Natural killer cell (primary cell): ENCODE data around the gene KDM4F. TPM values are rescaled to one million over a fixed set of nuclear protein-coding genes. Genes with fewer than 3 reads are reported as not detected.

Experiments
- ATAC-seq, 3 donors: fragments of 150-1000 bp in 2 of 3; fragments of 200-7000 bp in 1 of 3; cut with Tn5 transposase; 1 replicate in 1 of 3; 2 replicates in 2 of 3; pipeline ENCODE4 v1.10.0; 2021; ENCODE audit warnings: mild to moderate bottlenecking in 2 of 3, moderate library complexity in 2 of 3
- DNase-seq, 2 donors: peaks; one replicate each; pipeline versions ENCODE4 v3.0.0 to v3.0.0-alpha.2; 2013 to 2021; ENCODE audit warnings: mixed read lengths in 1 of 2
- H3K27ac ChIP-seq: one replicate; pipeline ENCODE4 v1.5.1; 2013; ENCODE audit warnings: mild to moderate bottlenecking, low read length
- H3K27me3 ChIP-seq: one replicate; pipeline ENCODE4 v1.6.1; 2013; ENCODE audit warnings: low read length; ENCODE audit not compliant: control insufficient read depth, insufficient read depth
- H3K36me3 ChIP-seq: one replicate; pipeline ENCODE4 v1.6.1; 2013; ENCODE audit warnings: low read length; ENCODE audit not compliant: control insufficient read depth, insufficient read depth
- H3K4me1 ChIP-seq: one replicate; pipeline ENCODE4 v1.6.1; 2013; ENCODE audit warnings: low read length; ENCODE audit not compliant: control insufficient read depth, insufficient read depth
- H3K4me3 ChIP-seq: one replicate; pipeline ENCODE4 v1.5.1; 2013; ENCODE audit warnings: low read length
- H3K9me3 ChIP-seq: one replicate; pipeline ENCODE4 v1.6.1; 2013; ENCODE audit warnings: low read length; ENCODE audit not compliant: control insufficient read depth, insufficient read depth
- H3K27ac Mint-ChIP-seq, 2 donors: one replicate each; pipeline ENCODE4 v1.8.0; 2022; ENCODE audit warnings: mild to moderate bottlenecking in 2 of 2, mixed read lengths in 2 of 2, moderate library complexity in 1 of 2
- H3K27me3 Mint-ChIP-seq, 2 donors: one replicate each; pipeline ENCODE4 v1.8.0; 2022; ENCODE audit warnings: low read depth in 2 of 2, mixed read lengths in 2 of 2
- H3K36me3 Mint-ChIP-seq: one replicate; pipeline ENCODE4 v1.8.0; 2022; ENCODE audit warnings: mixed read lengths
- H3K4me1 Mint-ChIP-seq, 2 donors: one replicate each; pipeline ENCODE4 v1.8.0; 2022; ENCODE audit warnings: mixed read lengths in 2 of 2
- H3K4me3 Mint-ChIP-seq: one replicate; pipeline ENCODE4 v1.8.0; 2022; ENCODE audit warnings: mild to moderate bottlenecking, moderate library complexity, mixed read lengths
- H3K9me3 Mint-ChIP-seq, 2 donors: one replicate each; pipeline ENCODE4 v1.8.0; 2022; ENCODE audit warnings: mixed read lengths in 2 of 2
- CTCF ChIP-seq: fragments of 200-600 bp; IDR thresholded peaks from one replicate; pipeline ENCODE4 v1.8.0; 2022; ENCODE audit warnings: antibody characterized with exemption
- WGBS: methylation state at CpG from one replicate; pipeline ENCODE4 v1.1.7; 2013; ENCODE audit warnings: missing lambda C conversion rate; ENCODE audit not compliant: insufficient coverage; 5-methylcytosine and 5-hydroxymethylcytosine counted together
- intact Hi-C: fragments of 100-400 bp; cut with micrococcal nuclease; formaldehyde crosslinking; loops from one replicate; pipeline ENCODE4 v1.14.2; 2022
- total RNA-seq, 4 donors: library from RNA; stranded (reverse); fragments of 120-200 nt in 1 of 4; gene quantifications; one replicate each; pipeline versions ENCODE4 v1.2.3 to v1.2.4, GENCODE V29; 2013 to 2022

Gene KDM4F
- total RNA-seq, 3 donors from 2014 or later (not counting 1 experiment from before 2014, with no cell fraction given), result not detected

DNA sequence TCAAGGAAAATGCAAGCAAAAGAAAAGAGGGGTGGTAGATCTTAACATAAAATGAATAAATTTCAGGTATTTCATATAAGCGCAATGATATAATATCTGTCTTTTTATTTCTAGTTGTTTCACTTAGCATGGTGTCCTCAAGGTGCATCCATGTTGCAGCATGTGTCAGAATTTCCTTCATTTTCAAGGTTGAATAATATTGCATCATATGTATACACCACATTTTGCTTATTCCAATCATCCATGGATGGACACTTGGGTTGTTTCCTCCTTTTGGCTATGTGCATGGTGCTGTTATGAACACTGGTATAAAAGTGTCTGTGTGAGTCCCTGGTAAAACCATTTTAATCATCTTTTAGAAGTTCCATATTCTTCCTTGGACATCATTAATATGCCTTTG is 7.0 kb upstream of the KDM4F start:
- Mint-ChIP-seq H3K27ac (no peak overlapping the region), H3K36me3 (no peaks in the 10 kb centered on the region)
- ATAC-seq, result no peak

GRCh38 chr11:95042906-95043305 is 6.3 kb upstream of the KDM4F start:
- DNase-seq, result no peak
- intact Hi-C loops, result no loop called here

More for the DNA sequence above, 7.0 kb upstream of the KDM4F start:
- Histone ChIP-seq H3K9me3 (no peaks in the 10 kb centered on the region), H3K4me1 (no peaks in the 10 kb centered on the region), H3K36me3 (no peaks in the 10 kb centered on the region), H3K27me3 (peaks cover 8% of the 10 kb centered on the region), H3K27ac (no peak overlapping the region), H3K4me3 (no peak overlapping the region)
- no peak for DNase-seq
- Mint-ChIP-seq H3K4me1 (peaks cover 0 to 5% of the 10 kb centered on the region in 2 donors), H3K27me3 (peaks cover 19 to 62% of the 10 kb centered on the region in 2 donors), H3K9me3 (no peaks in the 10 kb centered on the region), H3K4me3 (no peak overlapping the region)
- 80% methylated on average over 1 of the region's 1 CpG for WGBS
- intact Hi-C loops, result no loop called here
- no peak for TF ChIP-seq CTCF

GRCh38 chr11:95044010-95044409 is 5.2 kb upstream of the KDM4F start:
- no peak for TF ChIP-seq CTCF
- Histone ChIP-seq H3K9me3 (no peaks in the 10 kb centered on the region), H3K4me1 (no peaks in the 10 kb centered on the region), H3K4me3 (no peak overlapping the region), H3K27ac (no peak overlapping the region), H3K27me3 (peaks cover 3% of the 10 kb centered on the region), H3K36me3 (no peaks in the 10 kb centered on the region)
- H3K27me3 Mint-ChIP-seq, result peaks cover 11 to 64% of the 10 kb centered on the region in 2 donors
- no peaks in the 10 kb centered on the region for H3K36me3 Mint-ChIP-seq
- intact Hi-C loops, result no loop called here
- DNase-seq (no peak), ATAC-seq (no peak)
- WGBS, result 89% methylated on average over 4 of the region's 4 CpGs
- H3K4me1 Mint-ChIP-seq, result no peaks in the 10 kb centered on the region
- H3K9me3 Mint-ChIP-seq, result no peaks in the 10 kb centered on the region
- no peak overlapping the region for H3K27ac Mint-ChIP-seq
- no peak overlapping the region for H3K4me3 Mint-ChIP-seq

More at GRCh38 chr11:95042906-95043305, 6.3 kb upstream of the KDM4F start:
- no peak overlapping the region for H3K4me3 Mint-ChIP-seq
- H3K4me3 ChIP-seq, result no peak overlapping the region
- no peak overlapping the region for H3K27ac ChIP-seq
- ATAC-seq, result no peak
- H3K27me3 Mint-ChIP-seq, result peaks cover 19 to 64% of the 10 kb centered on the region in 2 donors
- WGBS, result 92% methylated on average over 3 of the region's 3 CpGs
- no peaks in the 10 kb centered on the region for H3K4me1 ChIP-seq
- no peaks in the 10 kb centered on the region for H3K36me3 ChIP-seq
- peaks cover 0 to 5% of the 10 kb centered on the region in 2 donors for H3K4me1 Mint-ChIP-seq
- no peaks in the 10 kb centered on the region for H3K9me3 ChIP-seq
- H3K27ac Mint-ChIP-seq, result no peak overlapping the region
- TF ChIP-seq CTCF, result no peak
- no peaks in the 10 kb centered on the region for H3K36me3 Mint-ChIP-seq
- no peaks in the 10 kb centered on the region for H3K9me3 Mint-ChIP-seq
- H3K27me3 ChIP-seq, result peaks cover 8% of the 10 kb centered on the region

DNA sequence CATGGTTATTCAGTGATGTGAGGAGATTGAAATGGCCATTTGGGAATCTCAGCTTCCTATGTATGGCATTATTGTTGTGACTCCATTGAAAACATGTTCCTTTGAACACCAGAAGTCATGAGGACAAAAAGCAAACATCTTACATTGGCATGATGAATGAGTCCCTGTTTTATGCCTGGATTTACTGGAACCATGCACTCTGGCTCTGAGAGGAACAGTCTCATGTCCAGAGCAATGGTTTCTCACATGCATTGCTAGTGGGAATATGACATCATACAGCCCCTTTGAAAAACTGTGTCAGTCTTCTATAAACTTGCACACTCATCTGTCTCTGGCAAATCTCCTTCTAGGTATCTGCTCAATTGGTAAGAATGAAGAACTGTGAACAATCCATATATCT is 3.4 kb upstream of the KDM4F start:
- ATAC-seq, result no peak
- Mint-ChIP-seq H3K4me1 (no peaks in the 10 kb centered on the region), H3K4me3 (no peak overlapping the region), H3K9me3 (no peaks in the 10 kb centered on the region), H3K36me3 (no peaks in the 10 kb centered on the region), H3K27ac (no peak overlapping the region), H3K27me3 (peaks cover 15 to 61% of the 10 kb centered on the region in 2 donors)
- H3K36me3 ChIP-seq, result no peaks in the 10 kb centered on the region
- TF ChIP-seq CTCF, result no peak
- intact Hi-C loops, result no loop called here
- no peaks in the 10 kb centered on the region for H3K4me1 ChIP-seq
- H3K4me3 ChIP-seq, result no peak overlapping the region
- H3K9me3 ChIP-seq, result no peaks in the 10 kb centered on the region
- H3K27me3 ChIP-seq, result peaks cover 3% of the 10 kb centered on the region
- DNase-seq, result no peak
- H3K27ac ChIP-seq, result no peak overlapping the region
